Psoas muscle (tissue), 8 donors: ENCODE data around the gene FOXP2. TPM values are rescaled to one million over a fixed set of nuclear protein-coding genes. Genes with fewer than 3 reads are reported as not detected.

ENCODE experiments used
- ATAC-seq, 4 donors: fragments of 200-7000 bp; cut with Tn5 transposase; one replicate each; pipeline ENCODE4 v1.9.1; 2020; ENCODE audit warnings: moderate library complexity in 3 of 4, mild to moderate bottlenecking in 2 of 4
- DNase-seq, 2 donors: peaks; one replicate each; pipeline ENCODE4 v3.0.0-alpha.2; 2020
- H3K27ac ChIP-seq: fragments of 200-600 bp; one replicate; pipeline ENCODE4 v1.8.0; 2022
- H3K27me3 ChIP-seq, 3 donors: fragments of 200-600 bp in 1 of 3; one replicate each; pipeline versions ENCODE4 v1.6.1 to v1.8.0; 2013 to 2022; ENCODE audit warnings: low read length in 2 of 3, mild to moderate bottlenecking in 2 of 3, moderate library complexity in 1 of 3; ENCODE audit not compliant: insufficient read depth in 3 of 3
- H3K36me3 ChIP-seq, 2 donors: fragments of 200-600 bp in 1 of 2; one replicate each; pipeline versions ENCODE4 v1.6.1 to v1.8.0; 2013 to 2022; ENCODE audit warnings: low read depth in 1 of 2, mild to moderate bottlenecking in 1 of 2, moderate library complexity in 1 of 2; ENCODE audit not compliant: insufficient read depth in 1 of 2
- H3K4me1 ChIP-seq: fragments of 200-600 bp; one replicate; pipeline ENCODE4 v1.8.0; 2022
- H3K4me3 ChIP-seq: fragments of 200-600 bp; one replicate; pipeline ENCODE4 v1.8.0; 2022; ENCODE audit warnings: mild to moderate bottlenecking
- H3K9me3 ChIP-seq: fragments of 200-600 bp; one replicate; pipeline ENCODE4 v1.8.0; 2022
- CTCF ChIP-seq: fragments of 200-600 bp; IDR thresholded peaks from one replicate; pipeline ENCODE4 v1.8.0; 2022; ENCODE audit warnings: antibody characterized with exemption
- WGBS, 3 donors: extraction: QIAGEN DNeasy Blood & Tissue Kit; methylation state at CpG; one replicate each; pipeline versions ENCODE4 v1.1.6 to v1.1.7; 2013; 5-methylcytosine and 5-hydroxymethylcytosine counted together
- intact Hi-C, 2 donors: fragments of 100-400 bp; cut with DNase I; formaldehyde crosslinking; loops; one replicate each; pipeline versions ENCODE4 v1.11.0 to v1.14.2; 2022
- polyA plus RNA-seq, 3 donors: library from polyadenylated mRNA; stranded (reverse); fragments of 200-250 nt; gene quantifications; one replicate each; pipeline ENCODE4 v1.2.3, GENCODE V29; 2013
- total RNA-seq, 4 donors: library from RNA; stranded (reverse); fragmentation: NEBNext Ultra II Directional in 2 of 4; extraction: Animal tissue kit (Norgen Biotek cat#: 25700) in 2 of 4; gene quantifications; one replicate each; pipeline versions ENCODE4 v1.2.1 to v1.2.4, GENCODE V29; 2021 to 2023
- donor health status: healthy with polysubstance abuse.
- donor health status: DM: no; HTN: no; CAD: no; lungs with moderate emphysema.
- donor health status: Bipolar disorder and iron deficiency.
- donor health status: healthy.
- donor health status: DM: yes; HTN: yes; CAD: no.
- donor health status: DM: no; HTN: no; CAD: no.
- donor health status: DM: no; HTN: no; CAD: no.
- donor health status: DM: yes; HTN: yes; CAD: no.

The FOXP2 gene
- total and polyA plus RNA-seq, 7 donors, result 0.35 to 6.7 (median 5.1) TPM

- Histone ChIP-seq H3K27ac (no peak overlapping the region), H3K4me1 (no peaks in the 10 kb centered on the region), H3K9me3 (no peaks in the 10 kb centered on the region), H3K4me3 (no peak overlapping the region), H3K36me3 (no peaks in the 10 kb centered on the region), H3K27me3 (no peaks in the 10 kb centered on the region)
- DNase-seq, result no peak
- intact Hi-C loops, result no loop called here
- no peak for TF ChIP-seq CTCF
- no peak for ATAC-seq
Measured at GRCh38 chr7:114722562-114722961, 307.9 kb downstream of the FOXP2 start.

GRCh38 chr7:114723308-114723707 lies 308.7 kb downstream of the FOXP2 start:
- Histone ChIP-seq H3K36me3 (no peaks in the 10 kb centered on the region), H3K27me3 (no peaks in the 10 kb centered on the region), H3K4me3 (no peak overlapping the region), H3K9me3 (no peaks in the 10 kb centered on the region), H3K4me1 (no peaks in the 10 kb centered on the region), H3K27ac (no peak overlapping the region)
- no peak for TF ChIP-seq CTCF
- ATAC-seq, result no peak
- intact Hi-C loops, result no loop called here
- 52 to 74% (median 63%) methylated on average over 1 of the region's 1 CpG for WGBS, 3 donors
- no peak for DNase-seq

GRCh38 chr7:114740095-114740494 lies 325.5 kb downstream of the FOXP2 start:
- no peak overlapping the region for H3K4me3 ChIP-seq
- DNase-seq, result no peak
- no peaks in the 10 kb centered on the region for H3K9me3 ChIP-seq
- H3K36me3 ChIP-seq, result no peaks in the 10 kb centered on the region
- no peak overlapping the region for H3K27ac ChIP-seq
- 59 to 61% (median 60%) methylated on average over 2 of the region's 2 CpGs for WGBS, 3 donors
- H3K27me3 ChIP-seq, result no peaks in the 10 kb centered on the region
- ATAC-seq, result no peak
- TF ChIP-seq CTCF, result no peak
- intact Hi-C loops, result no loop called here
- no peaks in the 10 kb centered on the region for H3K4me1 ChIP-seq

GRCh38 chr7:114740941-114741340 lies 326.3 kb downstream of the FOXP2 start:
- Histone ChIP-seq H3K4me3 (no peak overlapping the region), H3K36me3 (no peaks in the 10 kb centered on the region), H3K27ac (no peak overlapping the region), H3K9me3 (no peaks in the 10 kb centered on the region), H3K4me1 (no peaks in the 10 kb centered on the region), H3K27me3 (no peaks in the 10 kb centered on the region)
- no peak for ATAC-seq
- 47 to 65% (median 51%) methylated on average over 7 of the region's 7 CpGs for WGBS, 3 donors
- no peak for TF ChIP-seq CTCF
- intact Hi-C loops, result no loop called here
- DNase-seq, result no peak

- Histone ChIP-seq H3K27ac (no peak overlapping the region), H3K9me3 (no peaks in the 10 kb centered on the region), H3K27me3 (no peaks in the 10 kb centered on the region), H3K4me1 (no peaks in the 10 kb centered on the region), H3K4me3 (no peak overlapping the region), H3K36me3 (no peaks in the 10 kb centered on the region)
- no peak for ATAC-seq
- TF ChIP-seq CTCF, result no peak
- no peak for DNase-seq
- 85 to 90% (median 88%) methylated on average over 1 of the region's 1 CpG for WGBS, 3 donors
- intact Hi-C loops, result no loop called here
Measured at GRCh38 chr7:114741911-114742310, 327.3 kb downstream of the FOXP2 start.
